HG03378 (cell line): Measurements from ENCODE around the gene MICU1.
A peak's percentile ranks its signal among the peaks of the same experiment; 100 is the strongest.
"Not testable (repeated sequence)": the region's sequence is repeated elsewhere in the genome, so short reads cannot be mapped to it uniquely, and the experiment has no call there.

Source experiments
- ATAC-seq: cut with Tn5 transposase; IDR thresholded peaks from one replicate; pipeline ENCODE4 v1.9.1; 2021; ENCODE audit warnings: mild to moderate bottlenecking, moderate library complexity; ENCODE audit not compliant: unreplicated experiment

The MICU1 gene

GRCh38 chr10:72353965-72354355, 271.9 kb downstream of the MICU1 start:
- ATAC-seq, result no peak

GRCh38 chr10:72353028-72353964, 272.6 kb downstream of the MICU1 start:
- no peak for ATAC-seq

GRCh38 chr10:72351479-72351878, 274.4 kb downstream of the MICU1 start:
- ATAC-seq, result no peak

GRCh38 chr10:72349438-72349837, 276.4 kb downstream of the MICU1 start:
- no peak for ATAC-seq

GRCh38 chr10:72348282-72348681, 277.6 kb downstream of the MICU1 start:
- no peak for ATAC-seq

- ATAC-seq, result not testable (repeated sequence)
Measured at GRCh38 chr10:72346117-72346516, 279.8 kb downstream of the MICU1 start.

- ATAC-seq, result no peak
Measured at GRCh38 chr10:72344932-72345331, 280.9 kb downstream of the MICU1 start.

- no peak for ATAC-seq
Measured at GRCh38 chr10:72342911-72343310, 283.0 kb downstream of the MICU1 start.

- ATAC-seq, result no peak
Measured at GRCh38 chr10:72340510-72341261, 285.2 kb downstream of the MICU1 start.

- no peak for ATAC-seq
Measured at GRCh38 chr10:72338180-72338579, 287.7 kb downstream of the MICU1 start.

- ATAC-seq, result no peak
Measured at GRCh38 chr10:72337722-72338121, 288.2 kb downstream of the MICU1 start.

- no peak for ATAC-seq
Measured at GRCh38 chr10:72337039-72337629, 288.7 kb downstream of the MICU1 start.

GRCh38 chr10:72336259-72337038, 289.4 kb downstream of the MICU1 start:
- ATAC-seq, result no peak

- ATAC-seq, result peak; percentile 30
Measured at GRCh38 chr10:72335394-72336258, 290.3 kb downstream of the MICU1 start.

- peak; percentile 69 for ATAC-seq
Measured at GRCh38 chr10:72334825-72335393, 291.0 kb downstream of the MICU1 start.

GRCh38 chr10:72334196-72334824, 291.6 kb downstream of the MICU1 start:
- no peak for ATAC-seq

GRCh38 chr10:72333112-72334015, 292.5 kb downstream of the MICU1 start:
- ATAC-seq, result no peak
